ENCODE data around the gene ERGIC1. TPM values are rescaled to one million over a fixed set of nuclear protein-coding genes. Genes with fewer than 3 reads are reported as not detected.
"Not testable (repeated sequence)": the region's sequence is repeated elsewhere in the genome, so short reads cannot be mapped to it uniquely, and the experiment has no call there.

ERGIC1 gene
- total RNA-seq, 1 experiment from 2014 or later: 89.8 TPM

DNA sequence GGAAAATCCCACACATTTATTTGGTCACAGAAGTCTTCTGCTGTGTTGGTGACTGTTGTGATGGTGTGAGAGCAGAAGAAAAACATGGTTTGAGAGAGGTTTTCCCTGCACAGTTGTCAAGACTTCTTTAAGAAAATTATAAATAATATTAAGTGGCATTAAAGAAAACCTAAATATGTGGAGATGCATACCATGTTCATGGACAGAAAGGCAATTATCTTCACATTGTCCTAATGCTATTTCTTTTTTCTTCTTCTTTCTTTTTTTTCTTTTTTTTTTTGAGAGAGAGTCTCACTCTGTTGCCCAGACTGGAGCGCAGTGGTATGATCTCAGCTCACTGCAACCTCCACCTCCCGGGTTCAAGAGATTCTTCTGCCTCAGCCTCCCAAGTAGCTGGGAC lies 24.3 kb upstream of the ERGIC1 start:
- ATAC-seq (no peak), DNase-seq (ENCODE audit: low spot score) (no peak)
- no peak overlapping the region for H3K27ac Mint-ChIP-seq
- TF ChIP-seq SMAD4 (CRISPR knock-in tag; IDR thresholded peaks at IDR 0.05): no peak
- no peak for TF ChIP-seq NR2C2 (CRISPR knock-in tag; IDR thresholded peaks at IDR 0.05)
- no peak for TF ChIP-seq NFE2L1 (CRISPR knock-in tag; IDR thresholded peaks at IDR 0.05)
- no peak for TF ChIP-seq CREM (CRISPR knock-in tag; IDR thresholded peaks at IDR 0.05)
- TF ChIP-seq, protein P1, sequence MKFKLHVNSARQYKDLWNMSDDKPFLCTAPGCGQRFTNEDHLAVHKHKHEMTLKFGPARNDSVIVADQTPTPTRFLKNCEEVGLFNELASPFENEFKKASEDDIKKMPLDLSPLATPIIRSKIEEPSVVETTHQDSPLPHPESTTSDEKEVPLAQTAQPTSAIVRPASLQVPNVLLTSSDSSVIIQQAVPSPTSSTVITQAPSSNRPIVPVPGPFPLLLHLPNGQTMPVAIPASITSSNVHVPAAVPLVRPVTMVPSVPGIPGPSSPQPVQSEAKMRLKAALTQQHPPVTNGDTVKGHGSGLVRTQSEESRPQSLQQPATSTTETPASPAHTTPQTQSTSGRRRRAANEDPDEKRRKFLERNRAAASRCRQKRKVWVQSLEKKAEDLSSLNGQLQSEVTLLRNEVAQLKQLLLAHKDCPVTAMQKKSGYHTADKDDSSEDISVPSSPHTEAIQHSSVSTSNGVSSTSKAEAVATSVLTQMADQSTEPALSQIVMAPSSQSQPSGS (CRISPR knock-in tag; IDR thresholded peaks at IDR 0.05; ENCODE audit: borderline replicate concordance, low read depth): no peak
- TF ChIP-seq ATF1 (CRISPR knock-in tag; IDR thresholded peaks at IDR 0.05): no peak
- TF ChIP-seq, protein P2, sequence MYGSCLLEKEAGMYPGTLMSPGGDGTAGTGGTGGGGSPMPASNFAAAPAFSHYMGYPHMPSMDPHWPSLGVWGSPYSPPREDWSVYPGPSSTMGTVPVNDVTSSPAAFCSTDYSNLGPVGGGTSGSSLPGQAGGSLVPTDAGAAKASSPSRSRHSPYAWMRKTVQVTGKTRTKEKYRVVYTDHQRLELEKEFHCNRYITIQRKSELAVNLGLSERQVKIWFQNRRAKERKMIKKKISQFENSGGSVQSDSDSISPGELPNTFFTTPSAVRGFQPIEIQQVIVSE (CRISPR knock-in tag; IDR thresholded peaks at IDR 0.05; ENCODE audit: borderline replicate concordance): no peak
- TF ChIP-seq JAZF1 (CRISPR knock-in tag; IDR thresholded peaks at IDR 0.05): no peak
- TF ChIP-seq, protein P3, sequence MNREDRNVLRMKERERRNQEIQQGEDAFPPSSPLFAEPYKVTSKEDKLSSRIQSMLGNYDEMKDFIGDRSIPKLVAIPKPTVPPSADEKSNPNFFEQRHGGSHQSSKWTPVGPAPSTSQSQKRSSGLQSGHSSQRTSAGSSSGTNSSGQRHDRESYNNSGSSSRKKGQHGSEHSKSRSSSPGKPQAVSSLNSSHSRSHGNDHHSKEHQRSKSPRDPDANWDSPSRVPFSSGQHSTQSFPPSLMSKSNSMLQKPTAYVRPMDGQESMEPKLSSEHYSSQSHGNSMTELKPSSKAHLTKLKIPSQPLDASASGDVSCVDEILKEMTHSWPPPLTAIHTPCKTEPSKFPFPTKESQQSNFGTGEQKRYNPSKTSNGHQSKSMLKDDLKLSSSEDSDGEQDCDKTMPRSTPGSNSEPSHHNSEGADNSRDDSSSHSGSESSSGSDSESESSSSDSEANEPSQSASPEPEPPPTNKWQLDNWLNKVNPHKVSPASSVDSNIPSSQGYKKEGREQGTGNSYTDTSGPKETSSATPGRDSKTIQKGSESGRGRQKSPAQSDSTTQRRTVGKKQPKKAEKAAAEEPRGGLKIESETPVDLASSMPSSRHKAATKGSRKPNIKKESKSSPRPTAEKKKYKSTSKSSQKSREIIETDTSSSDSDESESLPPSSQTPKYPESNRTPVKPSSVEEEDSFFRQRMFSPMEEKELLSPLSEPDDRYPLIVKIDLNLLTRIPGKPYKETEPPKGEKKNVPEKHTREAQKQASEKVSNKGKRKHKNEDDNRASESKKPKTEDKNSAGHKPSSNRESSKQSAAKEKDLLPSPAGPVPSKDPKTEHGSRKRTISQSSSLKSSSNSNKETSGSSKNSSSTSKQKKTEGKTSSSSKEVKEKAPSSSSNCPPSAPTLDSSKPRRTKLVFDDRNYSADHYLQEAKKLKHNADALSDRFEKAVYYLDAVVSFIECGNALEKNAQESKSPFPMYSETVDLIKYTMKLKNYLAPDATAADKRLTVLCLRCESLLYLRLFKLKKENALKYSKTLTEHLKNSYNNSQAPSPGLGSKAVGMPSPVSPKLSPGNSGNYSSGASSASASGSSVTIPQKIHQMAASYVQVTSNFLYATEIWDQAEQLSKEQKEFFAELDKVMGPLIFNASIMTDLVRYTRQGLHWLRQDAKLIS (CRISPR knock-in tag; IDR thresholded peaks at IDR 0.05; ENCODE audit: borderline replicate concordance): no peak
- TF ChIP-seq, protein P4, sequence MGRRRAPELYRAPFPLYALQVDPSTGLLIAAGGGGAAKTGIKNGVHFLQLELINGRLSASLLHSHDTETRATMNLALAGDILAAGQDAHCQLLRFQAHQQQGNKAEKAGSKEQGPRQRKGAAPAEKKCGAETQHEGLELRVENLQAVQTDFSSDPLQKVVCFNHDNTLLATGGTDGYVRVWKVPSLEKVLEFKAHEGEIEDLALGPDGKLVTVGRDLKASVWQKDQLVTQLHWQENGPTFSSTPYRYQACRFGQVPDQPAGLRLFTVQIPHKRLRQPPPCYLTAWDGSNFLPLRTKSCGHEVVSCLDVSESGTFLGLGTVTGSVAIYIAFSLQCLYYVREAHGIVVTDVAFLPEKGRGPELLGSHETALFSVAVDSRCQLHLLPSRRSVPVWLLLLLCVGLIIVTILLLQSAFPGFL (CRISPR knock-in tag; IDR thresholded peaks at IDR 0.05; ENCODE audit: borderline replicate concordance): no peak
- TF ChIP-seq, protein P5, sequence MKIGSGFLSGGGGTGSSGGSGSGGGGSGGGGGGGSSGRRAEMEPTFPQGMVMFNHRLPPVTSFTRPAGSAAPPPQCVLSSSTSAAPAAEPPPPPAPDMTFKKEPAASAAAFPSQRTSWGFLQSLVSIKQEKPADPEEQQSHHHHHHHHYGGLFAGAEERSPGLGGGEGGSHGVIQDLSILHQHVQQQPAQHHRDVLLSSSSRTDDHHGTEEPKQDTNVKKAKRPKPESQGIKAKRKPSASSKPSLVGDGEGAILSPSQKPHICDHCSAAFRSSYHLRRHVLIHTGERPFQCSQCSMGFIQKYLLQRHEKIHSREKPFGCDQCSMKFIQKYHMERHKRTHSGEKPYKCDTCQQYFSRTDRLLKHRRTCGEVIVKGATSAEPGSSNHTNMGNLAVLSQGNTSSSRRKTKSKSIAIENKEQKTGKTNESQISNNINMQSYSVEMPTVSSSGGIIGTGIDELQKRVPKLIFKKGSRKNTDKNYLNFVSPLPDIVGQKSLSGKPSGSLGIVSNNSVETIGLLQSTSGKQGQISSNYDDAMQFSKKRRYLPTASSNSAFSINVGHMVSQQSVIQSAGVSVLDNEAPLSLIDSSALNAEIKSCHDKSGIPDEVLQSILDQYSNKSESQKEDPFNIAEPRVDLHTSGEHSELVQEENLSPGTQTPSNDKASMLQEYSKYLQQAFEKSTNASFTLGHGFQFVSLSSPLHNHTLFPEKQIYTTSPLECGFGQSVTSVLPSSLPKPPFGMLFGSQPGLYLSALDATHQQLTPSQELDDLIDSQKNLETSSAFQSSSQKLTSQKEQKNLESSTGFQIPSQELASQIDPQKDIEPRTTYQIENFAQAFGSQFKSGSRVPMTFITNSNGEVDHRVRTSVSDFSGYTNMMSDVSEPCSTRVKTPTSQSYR (CRISPR knock-in tag; IDR thresholded peaks at IDR 0.05): no peak
- TF ChIP-seq, protein P6, sequence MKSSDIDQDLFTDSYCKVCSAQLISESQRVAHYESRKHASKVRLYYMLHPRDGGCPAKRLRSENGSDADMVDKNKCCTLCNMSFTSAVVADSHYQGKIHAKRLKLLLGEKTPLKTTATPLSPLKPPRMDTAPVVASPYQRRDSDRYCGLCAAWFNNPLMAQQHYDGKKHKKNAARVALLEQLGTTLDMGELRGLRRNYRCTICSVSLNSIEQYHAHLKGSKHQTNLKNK (CRISPR knock-in tag; IDR thresholded peaks at IDR 0.05): no peak
- peaks cover 3% of the 10 kb centered on the region for H3K9me3 Mint-ChIP-seq
- H3K4me1 Mint-ChIP-seq: peaks cover 9% of the 10 kb centered on the region
- CTCF ChIA-PET: no interaction called here
- POLR2A ChIA-PET: no interaction called here
- peaks cover 14% of the 10 kb centered on the region for H3K27me3 Mint-ChIP-seq (ENCODE audit: low read depth)
- H3K4me3 Mint-ChIP-seq: no peak overlapping the region
- no peaks in the 10 kb centered on the region for H3K36me3 Mint-ChIP-seq

DNA sequence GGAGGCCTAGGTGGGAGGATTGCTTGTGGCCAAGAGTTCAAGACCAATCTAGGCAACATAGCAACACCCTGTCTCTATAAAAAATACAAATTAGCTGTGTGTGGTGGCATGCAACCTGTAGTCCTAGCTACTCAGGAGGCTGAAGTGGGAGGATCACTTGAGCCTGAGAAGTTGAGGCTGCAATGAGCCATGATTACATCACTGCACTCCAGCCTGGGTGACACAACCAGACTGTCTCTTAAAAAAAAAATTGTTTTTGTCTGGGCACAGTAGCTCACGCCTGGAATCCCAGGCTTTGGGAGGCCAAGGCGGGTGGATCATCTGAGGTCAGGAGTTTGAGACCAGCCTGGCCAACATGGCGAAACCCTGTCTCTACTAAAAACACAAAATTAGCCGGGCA lies 23.1 kb upstream of the ERGIC1 start:
- DNase-seq (ENCODE audit: low spot score); H3K36me3 Mint-ChIP-seq; H3K4me3 Mint-ChIP-seq; POLR2A ChIA-PET; H3K9me3 Mint-ChIP-seq; H3K27ac Mint-ChIP-seq; CTCF ChIA-PET; ATAC-seq; H3K4me1 Mint-ChIP-seq: not testable (repeated sequence)
- peaks cover 24% of the 10 kb centered on the region for H3K27me3 Mint-ChIP-seq (ENCODE audit: low read depth)
